SHP77 (cell line): ENCODE data around the gene TFAP2D.

Experiments used
- DNase-seq, 2 experiments: peaks; one replicate each; lab custom pipeline; 2025; lab: John Stamatoyannopoulos, UW

The TFAP2D gene

DNA sequence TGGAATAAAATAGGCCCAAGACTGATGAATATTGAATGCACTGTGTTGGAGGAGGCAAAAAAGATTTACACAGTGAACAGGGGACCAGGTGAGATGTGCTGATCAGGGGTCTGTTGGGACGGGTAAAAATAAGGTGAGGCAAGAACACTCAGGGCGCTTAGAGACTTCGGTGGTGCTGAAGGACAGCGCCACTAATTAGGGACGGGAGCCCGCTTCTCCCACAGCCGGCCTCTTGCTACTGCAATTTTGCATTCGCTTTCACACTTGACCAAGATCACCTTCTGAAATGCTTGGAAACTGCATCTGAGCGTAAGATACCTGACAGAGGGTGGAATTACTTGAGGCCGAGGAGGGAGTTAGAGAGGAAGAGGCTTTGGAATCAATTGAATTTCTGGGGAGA, 7.3 kb downstream of the TFAP2D start:
- DNase-seq, result no peak

DNA sequence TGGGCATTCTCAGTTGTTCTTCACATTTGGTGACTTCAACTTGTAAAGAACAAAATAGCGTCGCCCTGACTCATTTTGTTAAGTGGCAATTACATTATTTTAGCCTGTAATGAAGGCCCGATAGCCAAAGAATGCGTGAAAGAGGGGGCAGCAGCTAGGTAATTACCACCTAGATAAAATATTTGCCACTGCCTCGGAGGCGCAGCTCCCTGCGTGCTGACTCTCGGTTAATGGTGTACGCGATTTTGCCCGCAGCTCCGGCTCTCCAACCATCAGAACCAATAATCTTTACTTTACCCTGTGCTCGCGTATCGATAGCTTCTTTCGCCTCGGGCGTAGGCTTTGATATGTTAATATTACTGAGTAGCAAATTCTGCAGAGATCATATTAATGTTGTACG, 8.7 kb downstream of the TFAP2D start:
- DNase-seq, result no peak

DNA sequence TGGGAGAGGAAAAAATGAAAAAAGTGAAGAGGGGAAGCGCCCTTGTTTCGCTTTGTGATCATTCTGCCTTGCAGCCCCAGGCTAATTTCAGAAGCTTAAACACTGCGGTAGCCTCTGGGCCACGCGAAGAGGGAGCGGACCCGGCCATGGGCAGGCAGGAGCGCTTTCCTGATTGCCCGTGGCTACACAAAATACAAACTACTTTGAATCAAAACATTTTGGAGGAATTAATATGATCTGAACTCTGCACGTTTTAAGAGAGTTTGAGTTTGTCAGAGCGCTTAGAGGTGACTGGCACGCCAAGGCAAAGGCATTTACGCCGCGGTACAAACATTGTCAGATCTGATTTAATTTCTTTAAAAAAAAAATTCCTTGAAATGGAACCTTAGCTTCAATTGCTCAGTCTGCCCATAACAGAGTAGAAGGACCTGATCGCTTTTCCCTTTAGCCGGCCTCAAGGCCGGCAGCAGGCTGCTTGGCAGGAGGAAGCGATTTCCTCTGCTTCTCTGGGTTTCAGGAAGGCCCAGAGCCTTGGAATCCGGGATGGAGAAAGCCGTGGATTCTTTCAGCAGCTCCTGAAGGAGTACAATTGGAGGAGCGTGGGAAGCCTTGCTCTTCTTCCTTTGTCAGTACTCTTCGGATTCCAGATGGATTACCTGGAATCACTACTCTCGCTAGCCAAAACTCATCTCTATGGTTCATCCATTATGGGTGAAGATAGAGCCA, 9.7 kb downstream of the TFAP2D start:
- DNase-seq, result no peak

DNA sequence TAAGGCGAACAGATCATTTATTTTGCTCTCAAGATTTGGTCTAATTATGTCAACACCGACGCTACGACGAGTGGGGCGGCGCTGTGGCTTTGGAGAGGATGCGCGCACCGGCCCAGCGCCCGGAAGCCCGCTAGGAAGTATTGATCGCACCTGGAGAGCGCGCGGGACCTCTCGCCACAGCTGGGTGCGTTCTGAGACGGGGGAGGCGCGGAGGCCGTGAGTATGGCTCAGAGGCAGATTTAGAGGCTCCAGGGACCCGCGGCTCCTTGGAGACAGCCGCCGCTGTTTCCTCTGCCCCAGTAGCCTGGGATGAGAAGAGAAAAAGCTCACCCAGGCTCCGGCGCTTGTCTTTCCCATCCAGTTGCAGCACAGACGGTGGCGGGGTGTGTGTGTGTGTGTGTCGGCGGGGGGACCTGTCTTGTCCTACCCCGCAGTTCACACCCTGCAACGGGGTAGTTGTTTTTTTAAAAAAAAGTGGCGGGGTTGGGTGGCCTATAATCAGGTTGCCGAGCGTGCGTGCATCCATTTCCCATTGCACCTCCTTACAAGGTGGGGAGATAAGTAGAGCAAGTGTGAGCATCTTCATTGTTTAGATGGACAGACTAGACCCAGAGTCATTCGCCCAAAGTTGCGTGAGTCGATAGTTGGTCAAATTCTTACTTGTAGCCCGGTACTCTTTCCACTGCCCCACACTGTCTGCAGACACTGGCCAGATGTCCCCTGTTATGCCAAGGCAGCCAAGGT, 11.2 kb downstream of the TFAP2D start:
- peak; percentile 63 to 78 for DNase-seq

DNA sequence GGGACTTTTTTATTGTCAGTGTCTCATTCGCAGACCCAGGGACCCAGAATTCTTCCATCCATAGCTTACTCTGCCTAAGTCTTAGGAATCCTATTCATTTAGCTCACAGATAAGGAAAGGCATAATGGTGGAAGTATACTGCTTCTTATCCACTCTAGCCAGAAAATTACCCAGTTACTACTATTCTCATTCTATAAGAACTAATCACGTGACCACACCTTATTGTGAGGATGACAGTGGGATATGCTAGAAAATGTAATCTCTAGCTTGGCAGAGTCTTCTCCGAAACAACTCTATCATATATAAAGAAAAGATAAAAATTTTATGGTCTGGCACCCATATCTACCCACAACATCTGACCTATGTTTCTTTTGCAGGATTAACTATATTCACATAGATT, 21.2 kb downstream of the TFAP2D start:
- DNase-seq, result no peak

- no peak for DNase-seq
Measured at GRCh38 chr6:50742161-50742560, 28.8 kb downstream of the TFAP2D start.

GRCh38 chr6:50744976-50745375, 31.6 kb downstream of the TFAP2D start:
- no peak for DNase-seq

GRCh38 chr6:50762798-50763197, 49.5 kb downstream of the TFAP2D start:
- no peak for DNase-seq

- peak in 1 of 2 experiments; percentile 5 for DNase-seq
Measured at GRCh38 chr6:50778696-50779095, 65.4 kb downstream of the TFAP2D start.

DNA sequence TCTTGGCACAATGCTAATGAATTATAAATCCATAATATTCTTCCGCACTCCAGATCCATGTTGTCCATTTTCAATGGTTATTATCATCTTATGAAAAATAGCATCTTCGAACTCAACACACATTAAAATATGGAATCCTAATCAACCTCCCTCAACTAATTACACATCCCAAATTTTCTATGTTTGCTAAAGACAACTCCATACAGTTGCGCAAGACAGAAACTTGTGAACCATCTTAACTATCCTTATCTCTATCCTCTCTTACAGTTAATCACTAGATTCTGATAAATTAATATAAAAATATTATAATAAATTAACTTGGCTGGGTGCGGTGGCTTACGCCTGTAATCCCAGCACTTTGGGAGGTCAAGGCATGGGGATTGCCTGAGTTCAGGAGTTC, 67.1 kb downstream of the TFAP2D start:
- DNase-seq, result no peak

DNA sequence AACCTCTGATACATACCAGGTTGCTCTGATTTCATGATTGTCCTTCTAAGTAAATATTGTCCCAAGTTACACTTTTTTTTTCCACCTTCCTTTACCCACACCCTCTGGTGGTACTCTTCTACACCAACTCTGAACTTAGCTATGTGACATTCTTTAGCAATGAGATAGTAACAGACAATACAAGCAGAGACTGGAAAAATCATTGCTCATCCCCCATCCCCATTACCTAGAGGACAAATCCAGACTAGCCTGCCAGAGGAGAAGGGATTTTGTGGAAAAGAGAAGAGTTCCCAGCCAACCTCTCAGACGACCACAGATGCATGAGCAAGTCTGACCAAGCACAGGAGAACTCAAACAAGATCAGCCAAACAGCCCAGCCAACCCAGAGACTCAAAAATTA, 72.6 kb downstream of the TFAP2D start:
- DNase-seq, result no peak

- peak; percentile 47 to 59 for DNase-seq
Measured at GRCh38 chr6:50791900-50792508, 78.7 kb downstream of the TFAP2D start.

- no peak for DNase-seq
Measured at GRCh38 chr6:50792771-50793170, 79.4 kb downstream of the TFAP2D start.

GRCh38 chr6:50795574-50795973, 82.2 kb downstream of the TFAP2D start:
- no peak for DNase-seq

- no peak for DNase-seq
Measured at GRCh38 chr6:50804283-50804682, 91.0 kb downstream of the TFAP2D start.

DNA sequence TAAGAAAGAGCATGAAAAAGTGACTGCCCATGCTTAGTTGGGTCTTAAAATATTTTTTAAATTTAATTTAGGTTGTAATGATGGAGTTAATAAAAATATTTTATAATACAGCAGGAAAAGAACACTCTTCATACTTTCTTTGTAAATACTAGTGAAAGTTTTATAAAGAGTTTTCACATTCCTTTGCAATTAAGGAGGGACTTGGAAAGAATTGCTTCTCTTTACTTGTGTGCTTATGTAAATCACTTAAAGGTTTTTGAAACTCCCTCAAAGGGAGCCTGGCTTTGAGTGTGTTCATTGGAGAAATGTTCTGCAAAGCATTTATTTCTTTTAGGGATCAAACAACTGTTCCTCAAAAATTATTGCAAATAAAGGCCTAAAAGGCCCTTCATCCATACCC, 93.7 kb downstream of the TFAP2D start:
- DNase-seq, result no peak

- peak; percentile 15 to 21 for DNase-seq
Measured at GRCh38 chr6:50815436-50816114, 102.2 kb downstream of the TFAP2D start.

DNA sequence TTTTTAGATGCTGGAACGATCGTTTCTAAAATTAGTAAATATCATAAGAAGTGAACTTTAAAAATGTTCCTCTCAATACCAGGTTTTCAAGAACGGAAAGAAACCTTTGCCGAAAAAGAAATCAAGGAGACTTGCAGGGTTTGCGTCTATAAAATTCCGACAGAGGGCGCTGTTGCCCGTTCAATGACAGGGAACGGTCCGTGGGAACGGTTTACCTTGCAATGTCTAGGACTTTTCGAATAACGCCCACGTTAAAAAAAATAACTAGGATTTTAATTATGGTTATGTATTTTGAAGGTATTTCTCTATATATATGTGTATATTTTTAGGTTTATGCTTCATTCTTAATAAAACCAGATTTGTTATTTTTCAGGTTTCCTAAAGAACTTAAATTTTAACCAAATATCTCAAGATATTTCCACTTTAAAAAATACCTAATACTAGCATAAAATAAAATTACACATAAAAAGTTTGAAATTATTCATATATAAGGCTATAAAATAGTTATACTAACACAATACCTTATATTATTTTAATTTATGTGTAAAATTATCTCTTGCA, 102.9 kb downstream of the TFAP2D start:
- peak; percentile 41 to 69 for DNase-seq

- DNase-seq, result no peak
Measured at GRCh38 chr6:50816947-50817645, 103.8 kb downstream of the TFAP2D start.

GRCh38 chr6:50817646-50817950, 104.3 kb downstream of the TFAP2D start:
- DNase-seq, result no peak

DNA sequence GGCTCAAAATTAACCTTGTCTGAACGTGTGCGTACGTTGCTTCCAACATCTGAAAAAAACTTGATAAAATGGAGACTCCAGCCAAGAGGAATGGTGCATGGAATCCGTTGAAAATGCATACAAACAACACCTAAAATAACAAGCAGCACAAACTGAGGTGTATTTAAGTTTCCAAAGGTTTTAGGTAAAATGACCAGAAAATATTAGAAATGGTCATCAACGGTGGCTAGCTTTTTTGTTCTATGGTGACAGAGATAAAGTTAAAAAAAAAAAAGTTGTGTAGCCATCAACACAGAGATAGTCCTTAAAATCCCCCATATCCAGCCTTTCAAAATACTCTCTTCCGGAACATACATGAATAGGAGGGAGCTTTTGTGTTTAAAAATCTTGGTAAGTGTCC, 104.7 kb downstream of the TFAP2D start:
- no peak for DNase-seq

GRCh38 chr6:50818673-50819072, 105.3 kb downstream of the TFAP2D start, which contains the start of gene TFAP2B:
Gene TFAP2B, plus strand, starts transcription at chr6:50818871. Its CDS starts 21 bp downstream, at chr6:50818892.
- no peak for DNase-seq
